ENCODE measurements around the gene ZNF862.

ZNF862 gene

DNA sequence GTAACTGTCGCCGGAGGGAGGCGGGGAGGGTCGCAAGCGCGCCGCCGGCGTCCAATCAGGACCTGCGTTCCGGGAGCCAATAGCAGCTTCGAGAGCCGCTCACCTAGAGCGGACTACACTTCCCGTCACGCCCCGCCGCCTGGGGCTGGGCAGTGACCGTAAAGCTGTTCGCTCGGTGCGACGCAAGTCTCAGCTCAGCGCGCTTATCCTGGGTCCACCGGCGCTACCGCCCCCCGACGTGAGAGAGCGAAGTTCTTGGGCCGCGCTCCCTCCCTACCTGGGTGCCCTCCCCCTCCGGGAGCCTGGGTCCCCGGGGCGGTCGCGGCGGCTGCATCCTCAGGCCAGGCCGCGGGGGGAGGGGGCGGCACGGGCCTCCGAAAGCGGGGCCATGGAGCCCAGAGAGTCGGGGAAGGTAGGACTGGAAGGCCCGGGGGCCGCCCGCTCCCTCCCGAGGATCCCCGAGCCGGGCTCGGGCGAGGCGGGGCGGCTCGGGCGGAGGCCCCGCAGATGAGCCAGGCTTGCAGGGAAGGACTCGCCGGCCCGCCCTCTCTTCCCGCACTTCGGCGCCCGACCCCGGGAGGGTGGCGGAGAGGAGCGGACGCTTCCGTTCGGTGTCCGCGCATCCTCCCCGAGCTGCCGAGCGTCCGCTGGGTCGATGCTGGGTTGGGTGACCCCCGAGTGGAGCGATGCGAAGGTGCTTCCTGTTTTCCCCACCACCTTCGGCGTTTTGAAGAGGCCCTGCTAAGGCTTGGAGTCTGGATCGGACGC is at the start of gene ZNF862:
ZNF862 (plus strand) TSS at position 152 of the 768 bp plus-strand sequence; CDS start at position 389, 237 bp downstream.
- DNase-seq = peak; percentile 98

DNA sequence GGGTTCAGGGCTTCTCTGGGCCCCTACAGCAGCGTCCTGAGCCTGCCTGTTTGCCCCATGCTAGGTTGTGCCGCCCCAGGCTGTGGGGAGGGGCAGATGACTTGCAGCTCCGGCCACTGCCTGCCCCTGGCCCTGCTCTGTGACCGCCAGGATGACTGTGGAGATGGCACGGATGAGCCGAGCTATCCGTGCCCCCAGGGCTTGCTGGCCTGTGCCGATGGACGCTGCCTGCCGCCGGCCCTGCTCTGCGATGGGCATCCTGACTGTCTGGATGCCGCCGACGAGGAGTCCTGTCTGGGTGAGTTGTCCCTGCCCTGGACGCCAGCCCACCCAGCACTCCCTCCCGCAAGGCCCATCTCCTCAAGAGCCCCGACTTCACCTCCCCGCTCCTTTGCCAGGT is 49.1 kb upstream of the ZNF862 start:
- no peak for DNase-seq

- DNase-seq = no peak
These were observed 48.0 kb upstream of the ZNF862 start for GRCh38 chr7:149790146-149790548.

- no peak for DNase-seq
These were observed 47.3 kb upstream of the ZNF862 start for GRCh38 chr7:149790754-149791360.

- DNase-seq = no peak
These were observed 46.6 kb upstream of the ZNF862 start for GRCh38 chr7:149791411-149792219.

- DNase-seq = no peak
These were observed 46.0 kb upstream of the ZNF862 start for GRCh38 chr7:149792220-149792595.

- no peak for DNase-seq
These were observed 44.9 kb upstream of the ZNF862 start for GRCh38 chr7:149793261-149793660.

DNA sequence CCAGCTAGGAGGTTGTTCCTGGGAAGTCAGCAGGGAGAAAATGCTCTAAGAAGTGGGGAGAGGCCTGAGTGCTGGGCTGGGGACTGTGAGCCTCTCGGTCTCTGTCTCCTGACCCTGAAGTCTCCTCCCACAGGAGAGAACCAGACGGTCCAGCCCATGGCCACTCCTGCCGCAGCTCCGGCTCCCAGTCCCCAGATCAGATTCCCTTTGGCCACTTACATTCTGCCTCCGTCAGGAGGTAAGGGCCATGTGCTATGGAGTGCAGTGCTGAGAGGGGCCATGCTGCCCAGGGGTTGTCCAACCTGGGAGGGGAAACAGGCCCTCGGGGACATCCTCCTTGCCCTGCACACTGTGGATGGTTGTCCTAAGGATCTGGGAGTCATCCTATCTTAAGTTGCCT is 43.5 kb upstream of the ZNF862 start:
- no peak for DNase-seq

DNA sequence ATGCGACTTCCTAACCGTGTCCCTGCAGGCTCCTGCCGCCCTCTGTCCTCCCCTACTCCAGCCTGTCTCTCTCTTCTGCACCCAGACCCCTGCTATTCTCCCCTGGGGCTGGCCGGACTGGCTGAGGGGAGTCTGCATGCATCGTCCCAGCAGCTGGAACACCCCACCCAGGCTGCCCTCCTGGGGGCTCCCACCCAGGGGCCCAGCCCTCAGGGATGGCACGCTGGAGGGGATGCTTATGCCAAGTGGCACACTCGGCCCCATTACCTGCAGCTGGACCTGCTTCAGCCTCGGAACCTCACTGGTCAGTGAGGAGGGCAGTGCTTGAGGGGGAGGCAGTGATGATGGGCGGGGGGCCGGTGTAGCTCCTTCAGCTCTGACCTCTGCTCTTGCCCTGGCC is 43.0 kb upstream of the ZNF862 start:
- DNase-seq = no peak

DNA sequence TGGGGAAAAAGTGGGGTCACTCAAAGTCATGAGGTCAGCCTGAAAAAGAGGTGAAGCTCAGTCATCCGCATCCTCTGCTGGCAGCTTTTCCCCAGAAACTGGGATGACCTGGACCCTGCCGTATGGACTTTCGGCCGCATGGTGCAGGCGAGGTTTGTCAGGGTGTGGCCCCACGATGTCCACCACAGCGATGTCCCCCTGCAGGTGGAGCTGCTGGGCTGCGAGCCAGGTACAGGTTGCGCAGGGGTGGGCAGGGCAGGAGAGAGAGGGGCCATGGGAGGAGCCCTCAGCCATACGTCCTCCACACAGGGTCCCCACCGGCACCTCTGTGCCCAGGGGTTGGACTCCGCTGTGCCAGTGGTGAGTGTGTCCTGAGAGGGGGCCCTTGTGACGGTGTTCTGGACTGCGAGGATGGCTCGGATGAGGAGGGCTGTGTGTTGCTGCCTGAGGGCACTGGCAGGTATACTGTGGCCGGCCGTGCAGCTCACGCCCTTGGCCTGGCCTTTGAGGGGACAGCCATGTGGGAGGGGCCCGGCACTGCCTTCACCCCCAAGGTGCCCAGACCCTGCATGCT is 41.8 kb upstream of the ZNF862 start:
- no peak for DNase-seq

DNA sequence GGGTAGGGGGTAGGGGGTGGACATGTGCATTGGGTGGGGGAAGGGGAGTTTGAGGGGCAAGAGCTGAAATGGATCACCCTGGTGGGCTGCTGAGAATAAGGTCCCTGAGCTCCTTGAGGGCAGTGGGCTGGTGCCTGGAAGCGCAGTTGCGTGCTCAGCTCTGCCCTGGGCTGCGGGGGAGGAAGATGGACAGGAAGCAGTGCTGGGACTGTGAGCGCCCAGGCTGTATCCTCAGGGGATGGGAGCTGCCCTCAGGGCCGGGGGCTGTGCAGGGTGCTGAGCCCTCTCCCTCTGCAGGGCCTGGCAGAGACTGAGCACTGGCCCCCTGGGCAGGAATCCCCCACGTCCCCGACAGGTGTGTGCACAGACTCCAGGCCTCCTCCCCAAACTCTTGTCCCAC is 40.4 kb upstream of the ZNF862 start:
- DNase-seq = no peak

DNA sequence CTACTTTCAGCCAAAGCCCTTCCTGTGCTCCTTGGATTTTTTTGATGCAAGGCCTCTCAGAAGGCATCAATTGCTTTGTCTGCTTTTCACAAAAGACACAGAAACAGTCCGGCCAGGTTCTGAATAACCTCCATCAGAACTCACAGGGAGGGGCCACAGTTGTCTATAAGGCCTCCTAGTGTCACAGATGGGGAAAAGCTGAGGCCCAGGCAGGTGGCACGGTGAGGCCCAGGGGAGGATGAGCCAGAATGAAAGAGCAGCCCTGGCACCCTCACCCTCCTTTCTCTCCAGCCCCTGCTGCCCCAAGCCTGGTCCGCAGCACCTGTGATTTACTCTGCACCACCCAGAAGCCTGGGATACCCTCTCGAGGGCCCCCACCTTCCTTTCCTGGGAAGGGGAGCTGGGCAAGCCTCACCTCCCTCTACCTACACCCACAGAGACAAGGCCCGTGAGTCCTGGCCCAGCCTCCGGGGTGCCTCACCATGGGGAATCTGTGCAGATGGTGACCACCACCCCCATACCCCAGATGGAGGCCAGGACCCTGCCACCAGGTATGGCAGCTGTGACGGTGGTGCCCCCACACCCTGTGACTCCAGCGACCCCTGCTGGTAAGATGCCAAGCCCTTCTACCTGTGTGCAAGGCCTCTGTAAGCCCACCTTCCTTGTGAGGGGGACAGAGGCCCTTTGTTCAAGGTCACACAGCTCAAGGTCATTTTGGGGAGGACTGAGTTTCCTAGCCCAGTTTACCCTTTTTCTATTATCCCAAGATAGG is 38.6 kb upstream of the ZNF862 start:
- DNase-seq = no peak

DNA sequence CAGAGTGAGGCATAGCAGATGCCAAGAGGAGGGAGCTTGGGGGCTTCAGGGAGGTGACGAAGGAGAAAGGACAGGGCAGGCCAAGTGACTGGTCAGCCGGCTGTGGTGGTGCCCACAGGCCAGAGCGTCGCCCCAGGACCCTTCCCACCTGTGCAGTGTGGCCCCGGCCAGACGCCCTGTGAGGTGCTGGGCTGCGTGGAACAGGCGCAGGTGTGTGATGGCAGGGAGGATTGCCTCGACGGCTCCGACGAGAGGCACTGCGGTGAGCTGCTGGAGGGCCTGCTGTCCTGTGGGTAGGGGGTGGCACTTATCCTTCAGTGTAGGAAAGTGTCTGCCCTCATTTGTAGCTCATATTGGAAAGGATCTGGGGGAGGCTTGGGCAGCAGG is 38.0 kb upstream of the ZNF862 start:
- DNase-seq = no peak

GRCh38 chr7:149801002-149801566 is 37.1 kb upstream of the ZNF862 start:
- DNase-seq = no peak

- no peak for DNase-seq
These were observed 36.4 kb upstream of the ZNF862 start for GRCh38 chr7:149801816-149802215.

GRCh38 chr7:149802966-149803365 is 35.2 kb upstream of the ZNF862 start:
- no peak for DNase-seq

DNA sequence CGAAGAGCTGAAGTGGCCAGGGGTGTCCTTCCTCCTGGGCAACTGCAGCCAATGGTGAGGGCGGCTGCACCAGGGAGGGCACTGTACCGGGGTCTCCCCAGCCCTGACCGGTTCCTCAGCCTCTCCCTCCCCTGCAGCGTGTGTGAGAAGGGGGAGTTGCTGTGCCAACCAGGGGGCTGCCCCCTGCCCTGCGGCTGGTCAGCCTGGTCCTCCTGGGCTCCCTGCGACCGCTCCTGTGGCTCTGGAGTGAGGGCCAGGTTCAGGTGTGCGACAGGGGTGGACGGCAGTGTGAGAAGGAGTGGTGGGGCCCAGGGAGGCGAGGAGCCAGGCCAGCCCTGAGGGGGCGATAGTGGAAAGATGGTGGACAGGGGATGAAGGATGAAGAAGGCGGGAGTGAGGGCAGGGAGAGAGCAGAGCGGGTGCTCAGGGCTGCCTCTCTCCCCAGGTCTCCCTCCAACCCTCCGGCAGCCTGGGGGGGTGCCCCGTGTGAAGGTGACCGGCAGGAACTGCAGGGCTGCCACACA is 34.6 kb upstream of the ZNF862 start:
- no peak for DNase-seq

DNA sequence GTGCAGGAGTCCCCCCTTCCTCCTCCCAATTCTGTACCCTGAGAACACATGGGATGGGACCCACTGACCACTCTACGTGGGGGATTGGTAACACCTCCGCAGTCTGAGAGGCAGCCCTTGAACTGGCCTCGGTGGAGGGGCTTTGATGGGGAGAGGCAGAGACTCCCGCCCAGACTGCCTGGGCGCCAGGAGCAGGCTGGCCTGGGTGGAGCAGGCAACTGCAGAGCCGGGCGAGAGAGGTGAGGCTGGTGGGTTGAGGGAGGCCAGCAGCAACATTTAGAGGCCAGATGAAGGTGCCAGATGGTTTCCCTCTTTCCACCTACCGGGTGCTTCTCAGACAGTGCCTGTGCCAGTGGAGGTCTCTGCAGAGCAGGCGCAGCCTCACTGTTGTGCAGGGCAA is 34.1 kb upstream of the ZNF862 start:
- no peak for DNase-seq

- no peak for DNase-seq
These were observed 31.4 kb upstream of the ZNF862 start for GRCh38 chr7:149806726-149807125.

DNA sequence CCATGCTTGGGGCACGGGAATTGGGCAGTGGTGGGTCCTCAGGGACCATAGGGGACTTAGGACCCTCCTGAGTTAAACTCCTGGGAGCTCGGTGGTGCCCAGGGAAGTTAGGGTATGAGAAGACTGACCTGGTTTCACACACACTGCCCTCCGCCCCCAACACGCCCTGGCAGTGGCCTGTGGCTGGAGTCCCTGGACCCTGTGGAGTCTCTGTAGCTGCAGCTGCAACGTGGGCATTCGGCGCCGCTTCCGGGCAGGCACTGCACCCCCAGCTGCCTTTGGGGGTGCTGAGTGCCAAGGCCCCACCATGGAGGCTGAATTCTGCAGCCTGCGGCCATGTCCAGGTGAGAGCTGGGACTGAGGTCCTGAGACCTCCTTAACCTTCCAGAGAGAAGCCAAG is 29.9 kb upstream of the ZNF862 start:
- no peak for DNase-seq

DNA sequence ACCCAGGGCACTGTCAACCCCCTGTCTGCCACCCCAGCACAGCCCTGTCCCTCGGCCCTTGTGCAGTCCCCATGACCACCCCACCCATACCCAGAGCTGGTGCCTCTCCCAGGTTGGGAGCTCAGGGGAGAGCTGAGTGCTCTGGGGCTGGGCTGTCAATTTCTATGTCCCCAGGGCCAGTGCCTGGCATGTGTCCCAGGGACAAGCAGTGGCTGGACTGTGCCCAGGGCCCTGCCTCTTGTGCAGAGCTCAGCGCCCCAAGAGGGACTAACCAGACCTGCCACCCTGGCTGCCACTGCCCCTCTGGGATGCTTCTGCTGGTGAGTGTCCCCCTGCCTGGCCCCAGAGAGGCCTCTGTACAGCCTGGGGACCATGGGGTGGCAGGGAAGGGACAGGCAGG is 29.0 kb upstream of the ZNF862 start:
- DNase-seq = no peak

GRCh38 chr7:149811221-149811620 is 27.0 kb upstream of the ZNF862 start:
- DNase-seq = no peak
